LNCAP (cell line): ENCODE results near the gene DNAH10.

Source experiments
- CTCF ChIP-seq: fragments of 450-650 bp; IDR thresholded peaks from 2 replicates; pipeline ENCODE4 v1.5.1; 2017; ENCODE audit warnings: mild to moderate bottlenecking

Gene DNAH10

GRCh38 chr12:123720141-123720814 is 41.8 kb upstream of the DNAH10 start:
- TF ChIP-seq CTCF: no peak

GRCh38 chr12:123721245-123721644 is 40.9 kb upstream of the DNAH10 start:
- TF ChIP-seq CTCF: no peak

- no peak for TF ChIP-seq CTCF
These were observed 39.1 kb upstream of the DNAH10 start for GRCh38 chr12:123723011-123723410.

GRCh38 chr12:123723765-123724164 is 38.3 kb upstream of the DNAH10 start:
- TF ChIP-seq CTCF: no peak

GRCh38 chr12:123726244-123726643 is 35.9 kb upstream of the DNAH10 start:
- TF ChIP-seq CTCF: no peak

GRCh38 chr12:123726962-123727361 is 35.1 kb upstream of the DNAH10 start:
- no peak for TF ChIP-seq CTCF

- TF ChIP-seq CTCF: no peak
These were observed 34.2 kb upstream of the DNAH10 start for GRCh38 chr12:123727878-123728277.

GRCh38 chr12:123731596-123731995 is 30.5 kb upstream of the DNAH10 start:
- no peak for TF ChIP-seq CTCF
